HepG2 (cell line): Measurements from ENCODE around the gene LGALS16. TPM values are rescaled to one million over a fixed set of nuclear protein-coding genes. Genes with fewer than 3 reads are reported as not detected.

ENCODE experiments used
- AGO2 ChIP-seq: fragments of 200-400 bp; formaldehyde crosslinking; optimal IDR thresholded peaks from 2 replicates; pipeline ENCODE3; 2017; ENCODE audit warnings: mild to moderate bottlenecking, low read depth, low read length, moderate library complexity
- CREM ChIP-seq, 2 experiments: sonication (generic) in 1 of 2; formaldehyde crosslinking in 1 of 2; IDR thresholded peaks; 2 replicates each; pipeline versions ENCODE4 v1.4.0 to v1.6.1; 2016 to 2020; ENCODE audit warnings: antibody characterized with exemption in 1 of 2, mild to moderate bottlenecking in 1 of 2, missing genetic modification reagents in 1 of 2
- HES4 ChIP-seq: sonication (generic); formaldehyde crosslinking; IDR thresholded peaks from 2 replicates; pipeline ENCODE4 v1.9.0; 2021; ENCODE audit warnings: mild to moderate bottlenecking, missing genetic modification reagents, borderline replicate concordance
- JUNB ChIP-seq: sonication (generic); formaldehyde crosslinking; IDR thresholded peaks from 2 replicates; pipeline ENCODE4 v1.8.0; 2022; ENCODE audit warnings: missing genetic modification reagents, mild to moderate bottlenecking, borderline replicate concordance
- MAFF ChIP-seq: IDR thresholded peaks from 2 replicates; pipeline ENCODE4 v1.6.1; 2011; ENCODE audit warnings: low read depth, low read length, improper control_type of control experiment
- MEIS2 ChIP-seq: sonication (generic); formaldehyde crosslinking; IDR thresholded peaks from 2 replicates; pipeline ENCODE4 v1.9.0; 2021; ENCODE audit warnings: mild to moderate bottlenecking, missing genetic modification reagents
- MXI1 ChIP-seq: IDR thresholded peaks from 3 replicates; pipeline ENCODE4 v1.6.1; 2012; ENCODE audit warnings: low read depth, low read length, inconsistent platforms, borderline replicate concordance
- MZF1 ChIP-seq: sonication (generic); formaldehyde crosslinking; IDR thresholded peaks from 2 replicates; pipeline ENCODE4 v1.8.1; 2023; ENCODE audit warnings: mild to moderate bottlenecking, missing genetic modification reagents, borderline replicate concordance
- PCBP2 ChIP-seq: fragments of 200-400 bp; formaldehyde crosslinking; optimal IDR thresholded peaks from 2 replicates; pipeline ENCODE3; 2018; ENCODE audit warnings: low read length, low read depth; ENCODE audit not compliant: poor library complexity, severe bottlenecking
- RFX1 ChIP-seq: fragments of 450-650 bp; IDR thresholded peaks from 2 replicates; pipeline ENCODE4 v1.6.1; 2017
- SAFB2 ChIP-seq: sonication (generic); formaldehyde crosslinking; IDR thresholded peaks from 2 replicates; pipeline ENCODE4 v1.5.1; 2020; ENCODE audit warnings: missing genetic modification reagents, low read depth, mild to moderate bottlenecking, borderline replicate concordance
- SIN3B ChIP-seq: fragments of 150-350 bp; IDR thresholded peaks from 2 replicates; pipeline ENCODE4 v1.6.1; 2014; ENCODE audit warnings: low read length
- SIX1 ChIP-seq: sonication (generic); formaldehyde crosslinking; IDR thresholded peaks from 2 replicates; pipeline ENCODE4 v1.4.0; 2020; ENCODE audit warnings: missing genetic modification reagents, borderline replicate concordance
- SMARCE1 ChIP-seq: fragments of 450-650 bp; IDR thresholded peaks from 2 replicates; pipeline ENCODE4 v1.6.1; 2017; ENCODE audit warnings: borderline replicate concordance
- ZNF121 ChIP-seq: sonication (generic); formaldehyde crosslinking; IDR thresholded peaks from 2 replicates; pipeline ENCODE4 v1.5.0; 2020; ENCODE audit warnings: mild to moderate bottlenecking, missing genetic modification reagents
- ZNF331 ChIP-seq: sonication (generic); formaldehyde crosslinking; IDR thresholded peaks from 2 replicates; pipeline ENCODE4 v1.4.0; 2020; ENCODE audit warnings: missing genetic modification reagents
- ZNF501 ChIP-seq: sonication (generic); formaldehyde crosslinking; IDR thresholded peaks from 2 replicates; pipeline ENCODE4 v1.5.1; 2020; ENCODE audit warnings: mild to moderate bottlenecking, moderate library complexity, missing genetic modification reagents
- ZNF614 ChIP-seq: IDR thresholded peaks from 2 replicates; pipeline ENCODE4 v1.6.1; 2018; ENCODE audit warnings: missing biosample characterization, missing genetic modification reagents, inconsistent platforms, borderline replicate concordance
- ZNF777 ChIP-seq: sonication (generic); formaldehyde crosslinking; IDR thresholded peaks from 2 replicates; pipeline ENCODE4 v1.4.0; 2020; ENCODE audit warnings: missing genetic modification reagents
- ZNF792 ChIP-seq: IDR thresholded peaks from 2 replicates; pipeline ENCODE4 v1.6.1; 2016
- polyA plus RNA-seq, 8 experiments: library from polyadenylated mRNA; depleted of rRNA in 3 of 8; stranded (reverse) in 7 of 8; unstranded in 1 of 8; fragments of >200 nt; fragmentation: Illumina TruSeq in 4 of 8; extraction: Trizol in 4 of 8; gene quantifications; 2 replicates each; pipeline versions ENCODE4 v1.2.1 to v1.2.3, GENCODE V29; 2011 to 2016; ENCODE audit warnings: low read depth in 4 of 8, missing spikeins in 1 of 8, mixed read lengths in 1 of 8; ENCODE audit not compliant: insufficient read depth in 1 of 8
- total RNA-seq, 5 experiments: library from RNA; depleted of rRNA; stranded (reverse); fragments of >200 nt; fragmentation: Illumina TruSeq; extraction: Trizol; gene quantifications; 2 replicates each; pipeline ENCODE4 v1.2.3, GENCODE V29; 2016; ENCODE audit warnings: low read depth in 1 of 5
- TF ChIP-seq, protein P1 (sequence below): sonication (generic); formaldehyde crosslinking; IDR thresholded peaks from 2 replicates; pipeline ENCODE4 v1.4.0; 2020; ENCODE audit warnings: mild to moderate bottlenecking, low read depth, missing genetic modification reagents
- TF ChIP-seq, protein P2 (sequence below): IDR thresholded peaks from 2 replicates; pipeline ENCODE4 v1.6.1; 2016; ENCODE audit warnings: low read depth
- TF ChIP-seq, protein P3 (sequence below): sonication (generic); formaldehyde crosslinking; IDR thresholded peaks from 2 replicates; pipeline ENCODE4 v1.5.0; 2020; ENCODE audit warnings: mild to moderate bottlenecking, missing genetic modification reagents
- TF ChIP-seq, protein P4 (sequence below): sonication (generic); formaldehyde crosslinking; IDR thresholded peaks from 2 replicates; pipeline ENCODE4 v1.5.1; 2020; ENCODE audit warnings: mild to moderate bottlenecking, moderate library complexity, missing genetic modification reagents

Gene LGALS16
- total and polyA plus RNA-seq, 2 of the 13 experiments (the other 11 are each of a cell fraction or from before 2014, with no cell fraction given), result not detected

DNA sequence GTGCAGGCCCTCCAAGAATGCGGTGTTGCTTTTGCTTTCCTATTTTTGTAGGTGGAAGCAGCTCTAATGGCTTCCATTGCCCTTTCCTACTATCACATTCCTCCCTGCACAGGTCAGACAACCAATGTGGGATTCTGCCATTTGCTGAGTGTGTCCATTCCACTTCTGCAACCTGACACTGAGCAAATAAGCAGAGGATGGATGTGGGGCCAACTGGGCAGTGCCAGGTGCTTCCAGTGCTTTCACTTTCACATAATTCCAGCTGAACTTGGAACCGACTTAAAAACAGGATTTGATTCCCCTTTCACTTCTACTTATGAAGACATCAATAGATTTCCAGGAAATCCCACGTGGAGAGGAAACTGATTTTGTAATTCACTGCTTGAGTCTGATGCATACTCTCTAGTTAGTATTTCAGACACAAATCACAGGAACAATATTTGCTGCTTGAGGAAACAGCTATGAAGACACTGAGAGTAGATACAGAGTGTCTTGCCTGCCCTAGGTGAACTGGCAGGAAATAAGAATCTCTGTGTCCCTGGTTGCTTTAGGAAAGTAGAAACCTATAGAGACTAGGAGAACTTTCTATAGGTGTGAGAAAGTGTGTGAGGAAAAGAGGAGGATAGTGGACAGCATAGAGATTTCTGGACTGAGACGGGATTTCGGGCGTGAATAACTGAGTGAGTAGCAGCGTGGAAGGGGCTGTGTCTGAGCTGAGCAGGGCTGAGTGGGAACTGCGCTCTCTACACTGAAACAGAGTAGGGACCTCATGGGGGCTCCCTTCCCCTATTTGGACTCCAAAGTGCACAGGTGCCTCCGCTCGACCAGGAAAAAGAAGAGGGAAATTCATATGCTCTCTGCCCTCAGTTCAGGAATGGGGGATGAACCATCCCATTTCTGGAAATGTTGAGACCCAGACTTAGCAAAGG lies 22.5 kb downstream of the LGALS16 start (continued):
- TF ChIP-seq, protein P1, sequence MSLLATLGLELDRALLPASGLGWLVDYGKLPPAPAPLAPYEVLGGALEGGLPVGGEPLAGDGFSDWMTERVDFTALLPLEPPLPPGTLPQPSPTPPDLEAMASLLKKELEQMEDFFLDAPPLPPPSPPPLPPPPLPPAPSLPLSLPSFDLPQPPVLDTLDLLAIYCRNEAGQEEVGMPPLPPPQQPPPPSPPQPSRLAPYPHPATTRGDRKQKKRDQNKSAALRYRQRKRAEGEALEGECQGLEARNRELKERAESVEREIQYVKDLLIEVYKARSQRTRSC, result no peak
- TF ChIP-seq RFX1 (no peak), ZNF614 (CRISPR knock-in tag) (no peak), ZNF331 (CRISPR knock-in tag) (0 out of 2 replicates have a peak, but pooled peaks have one; percentile 25), ZNF777 (CRISPR knock-in tag) (no peak), JUNB (CRISPR knock-in tag) (no peak), ZNF792 (no peak), CREM (IDR thresholded peaks at IDR 0.05) (no peak), CREM (CRISPR knock-in tag; IDR thresholded peaks at IDR 0.05) (no peak), MXI1 (peak; percentile 12; the same call in 1 of the 3 replicates), SMARCE1 (no peak), MAFF (peak; percentile 84), SIN3B (no peak), AGO2 (no peak), PCBP2 (no peak), HES4 (CRISPR knock-in tag) (no peak), ZNF121 (no peak), SAFB2 (CRISPR knock-in tag) (no peak), MEIS2 (CRISPR knock-in tag) (no peak), SIX1 (CRISPR knock-in tag) (peak; percentile 97), MZF1 (CRISPR knock-in tag) (no peak), ZNF501 (CRISPR knock-in tag) (no peak)
- TF ChIP-seq, protein P2, sequence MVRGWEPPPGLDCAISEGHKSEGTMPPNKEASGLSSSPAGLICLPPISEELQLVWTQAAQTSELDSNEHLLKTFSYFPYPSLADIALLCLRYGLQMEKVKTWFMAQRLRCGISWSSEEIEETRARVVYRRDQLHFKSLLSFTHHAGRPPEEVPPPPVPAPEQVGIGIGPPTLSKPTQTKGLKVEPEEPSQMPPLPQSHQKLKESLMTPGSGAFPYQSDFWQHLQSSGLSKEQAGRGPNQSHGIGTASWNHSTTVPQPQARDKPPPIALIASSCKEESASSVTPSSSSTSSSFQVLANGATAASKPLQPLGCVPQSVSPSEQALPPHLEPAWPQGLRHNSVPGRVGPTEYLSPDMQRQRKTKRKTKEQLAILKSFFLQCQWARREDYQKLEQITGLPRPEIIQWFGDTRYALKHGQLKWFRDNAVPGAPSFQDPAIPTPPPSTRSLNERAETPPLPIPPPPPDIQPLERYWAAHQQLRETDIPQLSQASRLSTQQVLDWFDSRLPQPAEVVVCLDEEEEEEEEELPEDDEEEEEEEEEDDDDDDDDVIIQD (CRISPR knock-in tag), result peak; percentile 37; the same call in 1 of the 2 replicates
- TF ChIP-seq, protein P3, sequence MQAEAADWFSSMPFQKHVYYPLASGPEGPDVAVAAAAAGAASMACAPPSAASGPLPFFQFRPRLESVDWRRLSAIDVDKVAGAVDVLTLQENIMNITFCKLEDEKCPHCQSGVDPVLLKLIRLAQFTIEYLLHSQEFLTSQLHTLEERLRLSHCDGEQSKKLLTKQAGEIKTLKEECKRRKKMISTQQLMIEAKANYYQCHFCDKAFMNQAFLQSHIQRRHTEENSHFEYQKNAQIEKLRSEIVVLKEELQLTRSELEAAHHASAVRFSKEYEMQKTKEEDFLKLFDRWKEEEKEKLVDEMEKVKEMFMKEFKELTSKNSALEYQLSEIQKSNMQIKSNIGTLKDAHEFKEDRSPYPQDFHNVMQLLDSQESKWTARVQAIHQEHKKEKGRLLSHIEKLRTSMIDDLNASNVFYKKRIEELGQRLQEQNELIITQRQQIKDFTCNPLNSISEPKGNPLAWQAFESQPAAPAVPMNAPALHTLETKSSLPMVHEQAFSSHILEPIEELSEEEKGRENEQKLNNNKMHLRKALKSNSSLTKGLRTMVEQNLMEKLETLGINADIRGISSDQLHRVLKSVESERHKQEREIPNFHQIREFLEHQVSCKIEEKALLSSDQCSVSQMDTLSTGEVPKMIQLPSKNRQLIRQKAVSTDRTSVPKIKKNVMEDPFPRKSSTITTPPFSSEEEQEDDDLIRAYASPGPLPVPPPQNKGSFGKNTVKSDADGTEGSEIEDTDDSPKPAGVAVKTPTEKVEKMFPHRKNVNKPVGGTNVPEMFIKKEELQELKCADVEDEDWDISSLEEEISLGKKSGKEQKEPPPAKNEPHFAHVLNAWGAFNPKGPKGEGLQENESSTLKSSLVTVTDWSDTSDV, result no peak
- TF ChIP-seq, protein P4, sequence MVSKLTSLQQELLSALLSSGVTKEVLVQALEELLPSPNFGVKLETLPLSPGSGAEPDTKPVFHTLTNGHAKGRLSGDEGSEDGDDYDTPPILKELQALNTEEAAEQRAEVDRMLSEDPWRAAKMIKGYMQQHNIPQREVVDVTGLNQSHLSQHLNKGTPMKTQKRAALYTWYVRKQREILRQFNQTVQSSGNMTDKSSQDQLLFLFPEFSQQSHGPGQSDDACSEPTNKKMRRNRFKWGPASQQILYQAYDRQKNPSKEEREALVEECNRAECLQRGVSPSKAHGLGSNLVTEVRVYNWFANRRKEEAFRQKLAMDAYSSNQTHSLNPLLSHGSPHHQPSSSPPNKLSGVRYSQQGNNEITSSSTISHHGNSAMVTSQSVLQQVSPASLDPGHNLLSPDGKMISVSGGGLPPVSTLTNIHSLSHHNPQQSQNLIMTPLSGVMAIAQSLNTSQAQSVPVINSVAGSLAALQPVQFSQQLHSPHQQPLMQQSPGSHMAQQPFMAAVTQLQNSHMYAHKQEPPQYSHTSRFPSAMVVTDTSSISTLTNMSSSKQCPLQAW (CRISPR knock-in tag), result no peak; the same call in 1 of the 2 replicates
